Measurements from ENCODE around the gene CDCA5.
"Not testable (repeated sequence)": the region's sequence is repeated elsewhere in the genome, so short reads cannot be mapped to it uniquely, and the experiment has no call there.

Gene CDCA5

GRCh38 chr11:65124480-65125196 lies 40.8 kb upstream of the CDCA5 start:
- FAIRE-seq (no peak), DNase-seq (ENCODE audit: insufficient read length, low spot score) (no peak)
- no peak for TF ChIP-seq CTCF (IDR thresholded peaks at IDR 0.05; ENCODE audit: insufficient read depth, missing control alignments)

- TF ChIP-seq CTCF (IDR thresholded peaks at IDR 0.05; ENCODE audit: insufficient read depth, missing control alignments): no peak
- FAIRE-seq: no peak
- DNase-seq (ENCODE audit: insufficient read length, low spot score): peak; percentile 89
Observed at GRCh38 chr11:65121865-65122696, 38.2 kb upstream of the CDCA5 start, which contains the start of the genes FAU and MRPL49. Gene FAU (minus strand): TSS chr11:65122134. CDS start chr11:65121813, 321 bp downstream. Gene MRPL49 (plus strand): TSS chr11:65122321. CDS start chr11:65122347, 26 bp downstream.

- DNase-seq (ENCODE audit: insufficient read length, low spot score) (no peak), FAIRE-seq (no peak)
- TF ChIP-seq CTCF (IDR thresholded peaks at IDR 0.05; ENCODE audit: insufficient read depth, missing control alignments): no peak
Observed at GRCh38 chr11:65121447-65121864, 37.6 kb upstream of the CDCA5 start.

- FAIRE-seq (no peak), DNase-seq (ENCODE audit: insufficient read length, low spot score) (no peak)
- no peak for TF ChIP-seq CTCF (IDR thresholded peaks at IDR 0.05; ENCODE audit: insufficient read depth, missing control alignments)
Observed at GRCh38 chr11:65120831-65121230, 37.0 kb upstream of the CDCA5 start.

- DNase-seq (ENCODE audit: insufficient read length, low spot score) (no peak), FAIRE-seq (no peak)
- no peak for TF ChIP-seq CTCF (IDR thresholded peaks at IDR 0.05; ENCODE audit: insufficient read depth, missing control alignments)
Observed at GRCh38 chr11:65119670-65119995, 35.8 kb upstream of the CDCA5 start.

GRCh38 chr11:65118891-65119669 lies 35.2 kb upstream of the CDCA5 start:
- FAIRE-seq; DNase-seq (ENCODE audit: insufficient read length, low spot score): not testable (repeated sequence)

GRCh38 chr11:65118097-65118837 lies 34.4 kb upstream of the CDCA5 start:
- DNase-seq (ENCODE audit: insufficient read length, low spot score) (no peak), FAIRE-seq (no peak)

More at GRCh38 chr11:65118097-65118837, 34.4 kb upstream of the CDCA5 start:
- no peak for TF ChIP-seq CTCF (IDR thresholded peaks at IDR 0.05; ENCODE audit: insufficient read depth, missing control alignments)
